NCI-H774 (cell line): ENCODE results near the gene KIF21B.

ENCODE experiments used
- DNase-seq: peaks from one replicate; lab custom pipeline; 2025; lab: John Stamatoyannopoulos, UW

The KIF21B gene

GRCh38 chr1:201023517-201023902 is at the start of gene KIF21B:
Gene KIF21B, minus strand, starts transcription at chr1:201023714. Its CDS starts 331 bp downstream, at chr1:201023383.
- peak; percentile 83 for DNase-seq

- DNase-seq, result no peak
Measured at GRCh38 chr1:201072922-201073321, 49.4 kb upstream of the KIF21B start.

GRCh38 chr1:201072149-201072548 is 48.6 kb upstream of the KIF21B start:
- no peak for DNase-seq

GRCh38 chr1:201069636-201070035 is 46.1 kb upstream of the KIF21B start:
- no peak for DNase-seq

- DNase-seq, result no peak
Measured at GRCh38 chr1:201068976-201069375, 45.5 kb upstream of the KIF21B start.

- no peak for DNase-seq
Measured at GRCh38 chr1:201066986-201067385, 43.5 kb upstream of the KIF21B start.

GRCh38 chr1:201065686-201066085 is 42.2 kb upstream of the KIF21B start:
- DNase-seq, result no peak

- DNase-seq, result no peak
Measured at GRCh38 chr1:201064806-201065205, 41.3 kb upstream of the KIF21B start.

- DNase-seq, result no peak
Measured at GRCh38 chr1:201063145-201063544, 39.6 kb upstream of the KIF21B start.

- DNase-seq, result no peak
Measured at GRCh38 chr1:201062511-201063091, 39.1 kb upstream of the KIF21B start.

- DNase-seq, result no peak
Measured at GRCh38 chr1:201061886-201062285, 38.4 kb upstream of the KIF21B start.

GRCh38 chr1:201061049-201061448 is 37.5 kb upstream of the KIF21B start:
- no peak for DNase-seq

- no peak for DNase-seq
Measured at GRCh38 chr1:201060586-201060985, 37.1 kb upstream of the KIF21B start.

- no peak for DNase-seq
Measured at GRCh38 chr1:201059871-201060555, 36.5 kb upstream of the KIF21B start.

- DNase-seq, result no peak
Measured at GRCh38 chr1:201059401-201059800, 35.9 kb upstream of the KIF21B start.

GRCh38 chr1:201054091-201054543 is 30.6 kb upstream of the KIF21B start:
- no peak for DNase-seq

GRCh38 chr1:201053155-201053860 is 29.8 kb upstream of the KIF21B start:
- no peak for DNase-seq

- no peak for DNase-seq
Measured at GRCh38 chr1:201051399-201051798, 27.9 kb upstream of the KIF21B start.

GRCh38 chr1:201050515-201051277 is 27.2 kb upstream of the KIF21B start:
- no peak for DNase-seq

GRCh38 chr1:201049248-201049831 is 25.8 kb upstream of the KIF21B start:
- DNase-seq, result no peak

- DNase-seq, result no peak
Measured at GRCh38 chr1:201048521-201048920, 25.0 kb upstream of the KIF21B start.

- DNase-seq, result no peak
Measured at GRCh38 chr1:201044119-201044518, 20.6 kb upstream of the KIF21B start.
